ENCODE results near the gene GALR2. TPM values are rescaled to one million over a fixed set of nuclear protein-coding genes. Genes with fewer than 3 reads are reported as not detected.
"Not testable (repeated sequence)": the region's sequence is repeated elsewhere in the genome, so short reads cannot be mapped to it uniquely, and the experiment has no call there.

GALR2 gene
- not detected for total RNA-seq

GRCh38 chr17:76074390-76075363 is at the start of gene GALR2:
GALR2 (plus strand) TSS chr17:76074781; CDS start chr17:76074884, 103 bp downstream.
- no peak for DNase-seq

- no peak for DNase-seq
These were observed 49.3 kb upstream of the GALR2 start for GRCh38 chr17:76025294-76025693.

GRCh38 chr17:76026714-76027158 is 47.8 kb upstream of the GALR2 start:
- DNase-seq = no peak

GRCh38 chr17:76027159-76027839 is 47.3 kb upstream of the GALR2 start, which contains the start of gene EVPL:
EVPL (minus strand) TSS chr17:76027306; CDS start chr17:76027198, 108 bp downstream.
- no peak for DNase-seq

- DNase-seq = no peak
These were observed 42.4 kb upstream of the GALR2 start for GRCh38 chr17:76032073-76032779.

- DNase-seq = no peak
These were observed 41.8 kb upstream of the GALR2 start for GRCh38 chr17:76032780-76033108.

GRCh38 chr17:76033139-76033538 is 41.4 kb upstream of the GALR2 start:
- DNase-seq = no peak

GRCh38 chr17:76034428-76035350 is 39.9 kb upstream of the GALR2 start:
- no peak for DNase-seq

- no peak for DNase-seq
These were observed 37.9 kb upstream of the GALR2 start for GRCh38 chr17:76036497-76037261.

- DNase-seq = no peak
These were observed 36.5 kb upstream of the GALR2 start for GRCh38 chr17:76038050-76038449.

- DNase-seq = no peak
These were observed 35.5 kb upstream of the GALR2 start for GRCh38 chr17:76039121-76039520.

GRCh38 chr17:76040376-76040775 is 34.2 kb upstream of the GALR2 start:
- no peak for DNase-seq

- DNase-seq = not testable (repeated sequence)
These were observed 31.7 kb upstream of the GALR2 start for GRCh38 chr17:76042868-76043267.

- DNase-seq = not testable (repeated sequence)
These were observed 30.0 kb upstream of the GALR2 start for GRCh38 chr17:76044475-76045007.

- no peak for DNase-seq
These were observed 28.5 kb upstream of the GALR2 start for GRCh38 chr17:76046064-76046463.

- no peak for DNase-seq
These were observed 26.5 kb upstream of the GALR2 start for GRCh38 chr17:76048025-76048605.

- DNase-seq = no peak
These were observed 25.9 kb upstream of the GALR2 start for GRCh38 chr17:76048711-76049110.

- no peak for DNase-seq
These were observed 25.3 kb upstream of the GALR2 start for GRCh38 chr17:76049239-76049638.

- no peak for DNase-seq
These were observed 24.6 kb upstream of the GALR2 start for GRCh38 chr17:76049836-76050537.

Measured in occipital lobe (tissue), 2 donors.